ENCODE results near the gene FMNL2.

DNA sequence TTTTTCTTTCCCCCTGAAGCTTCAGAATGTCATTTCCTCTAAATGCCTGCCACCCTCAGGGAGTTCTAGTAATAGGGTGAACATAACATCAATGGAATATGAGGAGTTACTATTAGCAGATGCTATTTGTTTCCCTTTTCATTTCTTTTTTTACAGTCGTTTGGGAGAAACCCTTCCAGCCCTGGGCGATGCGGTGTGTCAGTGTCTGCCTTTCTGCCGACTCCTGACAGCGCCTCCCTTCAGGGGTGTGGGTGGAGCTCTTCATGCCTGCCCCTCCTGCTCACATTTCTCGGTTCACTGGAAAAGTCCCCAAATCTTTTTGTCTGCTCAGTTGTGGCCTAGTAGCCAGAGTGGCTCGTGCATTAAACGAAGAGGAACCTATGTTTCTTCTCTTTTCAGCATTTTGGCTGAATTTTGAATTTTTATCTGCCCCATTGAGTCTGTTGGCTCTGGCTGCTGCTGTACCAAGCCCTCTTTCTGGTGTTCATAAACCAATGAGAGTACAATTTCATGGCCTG, 72.3 kb downstream of the FMNL2 start:
- TF ChIP-seq CTCF (IDR thresholded peaks at IDR 0.05; ENCODE audit: borderline replicate concordance, extremely low read depth, low read length, poor library complexity, severe bottlenecking) (no peak), EZH2 (IDR thresholded peaks at IDR 0.05; ENCODE audit: borderline replicate concordance, low read depth, low read length, severe bottlenecking) (no peak)
